Caco-2 (cell line): ENCODE results near the gene XPR1. TPM values are rescaled to one million over a fixed set of nuclear protein-coding genes. Genes with fewer than 3 reads are reported as not detected.
"Not testable (repeated sequence)": the region's sequence is repeated elsewhere in the genome, so short reads cannot be mapped to it uniquely, and the experiment has no call there.

Experiments used
- BruUV-seq: library from RNA; stranded (reverse); fragments of 400-500 nt; replicated peaks from 2 replicates; lab custom pipeline; 2021; lab: Mats Ljungman, UMichigan
- CTCF ChIA-PET: fragments of 300-600 bp; sonication (Branson Sonifier 250); formaldehyde crosslinking; loops from one replicate; lab custom pipeline; 2022; ENCODE audit warnings: antibody characterized with exemption; lab: Charles Lee
- POLR2A ChIA-PET: fragments of 300-600 bp; sonication (Branson Sonifier 250); formaldehyde crosslinking; loops from one replicate; lab custom pipeline; 2022; ENCODE audit warnings: antibody characterized with exemption; lab: Charles Lee
- DNase-seq, 2 experiments: peaks; one replicate each; pipeline versions ENCODE4 v3.0.0 to v3.0.0-alpha.2; 2020 to 2022
- H3K27me3 ChIP-seq: replicated peaks from 2 replicates; pipeline ENCODE4 v1.6.0; 2011; ENCODE audit warnings: low read length; ENCODE audit not compliant: control insufficient read depth, insufficient read depth
- H3K36me3 ChIP-seq: 2 replicates; pipeline ENCODE4 v1.5.1; 2011; ENCODE audit warnings: low read length; ENCODE audit not compliant: control insufficient read depth, insufficient read depth
- H3K4me1 ChIP-seq: fragments of 250-450 bp; sonication (Bioruptor Pico); 2 replicates; pipeline ENCODE4 v1.5.1; 2020; ENCODE audit warnings: mild to moderate bottlenecking
- H3K4me3 ChIP-seq: 2 replicates; pipeline ENCODE4 v1.5.1; 2011; ENCODE audit warnings: low read depth, mild to moderate bottlenecking, control low read depth, low read length
- H3K9me3 ChIP-seq: fragments of 250-450 bp; sonication (Bioruptor Pico); 2 replicates; pipeline ENCODE4 v1.5.1; 2020; ENCODE audit warnings: mild to moderate bottlenecking, moderate library complexity
- H3K27ac Mint-ChIP-seq: one replicate; pipeline ENCODE4 v1.8.0; 2022; ENCODE audit warnings: mixed read lengths; ENCODE audit not compliant: unreplicated experiment
- H3K27me3 Mint-ChIP-seq: one replicate; pipeline ENCODE4 v1.8.0; 2022; ENCODE audit warnings: mixed read lengths; ENCODE audit not compliant: insufficient read depth, unreplicated experiment
- H3K36me3 Mint-ChIP-seq: one replicate; pipeline ENCODE4 v1.8.0; 2022; ENCODE audit warnings: mild to moderate bottlenecking, mixed read lengths; ENCODE audit not compliant: insufficient read depth, unreplicated experiment
- H3K4me1 Mint-ChIP-seq: one replicate; pipeline ENCODE4 v1.8.0; 2022; ENCODE audit warnings: low read depth, mixed read lengths; ENCODE audit not compliant: unreplicated experiment
- H3K4me3 Mint-ChIP-seq: one replicate; pipeline ENCODE4 v1.8.0; 2022; ENCODE audit warnings: mild to moderate bottlenecking, moderate library complexity, mixed read lengths; ENCODE audit not compliant: unreplicated experiment
- H3K9me3 Mint-ChIP-seq: one replicate; pipeline ENCODE4 v1.8.0; 2022; ENCODE audit warnings: mixed read lengths; ENCODE audit not compliant: unreplicated experiment
- intact Hi-C: fragments of 100-400 bp; cut with micrococcal nuclease; formaldehyde crosslinking; loops from one replicate; pipeline ENCODE4 v1.10.0; 2022; ENCODE audit not compliant: unreplicated experiment
- total RNA-seq: library from RNA; stranded (reverse); gene quantifications from 2 replicates; pipeline ENCODE4 v1.2.3, GENCODE V29; 2022
- TF ChIP-seq, protein P1 (sequence below), 2 experiments: fragments of 200-600 bp in 1 of 2; IDR thresholded peaks; 1 replicate in 1 of 2; 2 replicates in 1 of 2; pipeline versions ENCODE4 v1.5.1 to v1.8.0; 2011 to 2022; ENCODE audit warnings: antibody characterized with exemption in 1 of 2, control low read depth in 1 of 2, inconsistent platforms in 1 of 2, low read depth in 1 of 2, low read length in 1 of 2, mild to moderate bottlenecking in 1 of 2, moderate library complexity in 1 of 2; ENCODE audit not compliant: insufficient read depth in 1 of 2, severe bottlenecking in 1 of 2, unreplicated experiment in 1 of 2

XPR1 gene
- total RNA-seq, 1 experiment from 2014 or later: 34.4 TPM

DNA sequence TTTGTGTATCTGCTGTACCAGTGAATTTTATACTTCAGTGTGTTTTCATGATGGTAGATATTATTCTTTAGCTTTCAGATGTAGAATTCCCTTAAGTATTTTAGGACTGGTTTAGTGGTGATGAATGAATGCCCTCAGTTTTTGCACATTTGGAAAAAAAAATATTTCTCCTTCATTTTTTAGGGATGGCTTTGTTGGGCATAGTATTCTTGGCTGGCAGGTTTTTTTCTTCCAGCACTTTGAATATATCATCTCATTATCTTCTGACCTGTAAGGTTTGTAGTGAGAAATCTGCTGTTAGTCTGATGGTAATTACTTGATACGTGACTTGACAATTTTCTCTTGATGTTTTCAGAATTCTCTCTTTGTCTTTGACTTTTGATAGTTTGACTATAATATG lies 66.8 kb downstream of the XPR1 start:
- Histone ChIP-seq H3K9me3 (peaks cover 15% of the 10 kb centered on the region), H3K4me1 (no peaks in the 10 kb centered on the region), H3K27me3 (no peaks in the 10 kb centered on the region), H3K36me3 (no peaks in the 10 kb centered on the region), H3K4me3 (no peak overlapping the region)
- BruUV-seq: no TSS peak
- Mint-ChIP-seq H3K27me3 (no peaks in the 10 kb centered on the region), H3K9me3 (peaks cover 51% of the 10 kb centered on the region), H3K27ac (no peak overlapping the region), H3K4me1 (peaks cover 6% of the 10 kb centered on the region), H3K36me3 (peaks cover 12% of the 10 kb centered on the region), H3K4me3 (no peak overlapping the region)
- CTCF ChIA-PET: no interaction called here
- POLR2A ChIA-PET: no interaction called here
- TF ChIP-seq, protein P1, sequence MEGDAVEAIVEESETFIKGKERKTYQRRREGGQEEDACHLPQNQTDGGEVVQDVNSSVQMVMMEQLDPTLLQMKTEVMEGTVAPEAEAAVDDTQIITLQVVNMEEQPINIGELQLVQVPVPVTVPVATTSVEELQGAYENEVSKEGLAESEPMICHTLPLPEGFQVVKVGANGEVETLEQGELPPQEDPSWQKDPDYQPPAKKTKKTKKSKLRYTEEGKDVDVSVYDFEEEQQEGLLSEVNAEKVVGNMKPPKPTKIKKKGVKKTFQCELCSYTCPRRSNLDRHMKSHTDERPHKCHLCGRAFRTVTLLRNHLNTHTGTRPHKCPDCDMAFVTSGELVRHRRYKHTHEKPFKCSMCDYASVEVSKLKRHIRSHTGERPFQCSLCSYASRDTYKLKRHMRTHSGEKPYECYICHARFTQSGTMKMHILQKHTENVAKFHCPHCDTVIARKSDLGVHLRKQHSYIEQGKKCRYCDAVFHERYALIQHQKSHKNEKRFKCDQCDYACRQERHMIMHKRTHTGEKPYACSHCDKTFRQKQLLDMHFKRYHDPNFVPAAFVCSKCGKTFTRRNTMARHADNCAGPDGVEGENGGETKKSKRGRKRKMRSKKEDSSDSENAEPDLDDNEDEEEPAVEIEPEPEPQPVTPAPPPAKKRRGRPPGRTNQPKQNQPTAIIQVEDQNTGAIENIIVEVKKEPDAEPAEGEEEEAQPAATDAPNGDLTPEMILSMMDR (IDR thresholded peaks at IDR 0.05; ENCODE audit: insufficient read depth in 1 of 2, low read depth in 1 of 2, low read length in 1 of 2, severe bottlenecking in 1 of 2, unreplicated experiment in 1 of 2): no peak
- DNase-seq: no peak
- intact Hi-C loops: no loop called here

DNA sequence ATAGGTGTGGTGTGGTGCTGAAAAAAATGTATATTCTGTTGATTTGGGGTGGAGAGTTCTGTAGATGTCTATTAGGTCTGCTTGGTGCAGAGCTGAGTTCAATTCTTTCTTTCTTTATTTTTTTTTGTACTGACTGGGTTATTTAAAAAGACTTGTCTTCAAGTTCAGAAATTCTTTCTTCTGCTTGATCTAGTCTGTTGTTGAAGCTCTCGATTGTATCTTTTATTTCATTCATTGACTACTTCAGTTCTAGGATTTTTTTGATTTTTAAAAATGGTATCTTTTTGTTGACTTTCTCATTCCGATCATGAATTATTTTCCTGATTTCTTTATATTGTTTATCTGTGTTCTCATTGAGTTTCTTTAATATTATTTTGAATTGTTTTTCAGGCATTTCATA lies 70.6 kb downstream of the XPR1 start:
- H3K4me3 ChIP-seq, CTCF ChIA-PET, H3K27ac Mint-ChIP-seq, H3K4me1 ChIP-seq, H3K4me1 Mint-ChIP-seq, DNase-seq, H3K27me3 ChIP-seq, BruUV-seq, H3K36me3 Mint-ChIP-seq, intact Hi-C loops, H3K36me3 ChIP-seq, H3K4me3 Mint-ChIP-seq, POLR2A ChIA-PET, H3K27me3 Mint-ChIP-seq: not testable (repeated sequence)
- peaks cover 15% of the 10 kb centered on the region for H3K9me3 ChIP-seq
- H3K9me3 Mint-ChIP-seq: peaks cover 24% of the 10 kb centered on the region

DNA sequence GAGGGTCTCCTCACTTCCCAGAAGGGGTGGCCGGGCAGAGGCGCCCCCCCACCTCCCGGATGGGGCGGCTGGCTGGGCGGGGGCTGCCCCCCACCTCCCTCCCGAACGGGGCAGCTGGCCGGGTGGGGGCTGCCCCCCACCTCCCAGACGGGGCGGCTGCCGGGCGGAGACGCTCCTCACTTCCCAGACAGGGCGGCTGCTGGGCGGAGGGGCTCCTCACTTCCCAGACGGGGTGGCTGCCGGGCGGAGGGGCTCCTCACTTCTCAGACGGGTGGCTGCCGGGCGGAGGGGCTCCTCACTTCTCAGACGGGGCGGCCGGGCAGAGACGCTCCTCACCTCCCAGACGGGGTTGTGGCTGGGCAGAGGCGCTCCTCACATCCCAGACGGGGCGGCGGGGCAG lies 78.9 kb downstream of the XPR1 start:
- H3K36me3 Mint-ChIP-seq, H3K4me1 Mint-ChIP-seq, H3K4me3 ChIP-seq, H3K27ac Mint-ChIP-seq, BruUV-seq, POLR2A ChIA-PET, CTCF ChIA-PET, DNase-seq, H3K9me3 ChIP-seq, H3K27me3 ChIP-seq, intact Hi-C loops, H3K4me3 Mint-ChIP-seq, H3K36me3 ChIP-seq, H3K27me3 Mint-ChIP-seq, H3K4me1 ChIP-seq: not testable (repeated sequence)
- peaks cover 20% of the 10 kb centered on the region for H3K9me3 Mint-ChIP-seq

DNA sequence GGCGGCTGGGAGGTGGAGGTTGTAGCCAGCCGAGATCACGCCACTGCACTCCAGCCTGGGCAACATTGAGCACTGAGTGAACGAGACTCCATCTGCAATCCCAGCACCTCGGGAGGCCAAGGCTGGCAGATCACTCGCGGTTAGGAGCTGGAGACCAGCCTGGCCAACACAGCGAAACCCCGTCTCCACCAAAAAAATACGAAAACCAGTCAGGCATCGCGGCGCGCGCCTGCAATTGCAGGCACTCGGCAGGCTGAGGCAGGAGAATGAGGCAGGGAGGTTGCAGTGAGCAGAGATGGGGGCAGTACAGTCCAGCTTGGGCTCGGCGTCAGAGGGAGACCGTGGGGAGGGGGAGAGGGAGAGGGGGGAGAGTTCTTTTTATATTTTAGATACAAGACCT lies 79.4 kb downstream of the XPR1 start:
- CTCF ChIA-PET, BruUV-seq, H3K9me3 ChIP-seq, H3K27ac Mint-ChIP-seq, intact Hi-C loops, H3K4me3 ChIP-seq, DNase-seq, H3K36me3 Mint-ChIP-seq, H3K27me3 Mint-ChIP-seq, POLR2A ChIA-PET, H3K4me3 Mint-ChIP-seq, H3K4me1 Mint-ChIP-seq, H3K4me1 ChIP-seq, H3K36me3 ChIP-seq, H3K27me3 ChIP-seq: not testable (repeated sequence)
- peaks cover 20% of the 10 kb centered on the region for H3K9me3 Mint-ChIP-seq
